ENCODE results near the gene DGAT2L6.

DGAT2L6 gene

GRCh38 chrX:70176938-70177533 lies at the start of gene DGAT2L6:
Gene DGAT2L6 (plus strand): TSS chrX:70177483. CDS start chrX:70177583, 100 bp downstream.
- no peak for DNase-seq (ENCODE audit: low spot score)

- no peak for DNase-seq (ENCODE audit: low spot score)
Observed at GRCh38 chrX:70128071-70128470, 49.2 kb upstream of the DGAT2L6 start.

DNA sequence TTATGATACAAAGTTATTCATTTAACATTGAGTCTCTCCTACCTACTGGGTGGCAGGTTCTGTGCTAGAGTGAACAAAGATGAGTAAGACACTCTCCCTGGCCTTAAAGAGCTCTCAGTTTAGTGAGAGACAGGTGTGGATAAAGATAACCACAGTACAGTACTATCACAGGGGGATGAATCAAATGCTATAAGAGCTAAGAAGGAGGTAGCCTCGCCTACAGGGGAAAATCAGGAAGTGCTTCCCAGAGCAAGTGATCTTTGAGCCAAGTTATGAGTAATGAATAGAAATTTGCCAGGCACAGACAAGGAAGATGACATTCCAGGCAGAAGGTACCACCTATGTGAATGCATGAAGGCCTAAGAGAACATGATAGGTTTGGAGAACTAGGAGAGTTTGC lies 47.5 kb upstream of the DGAT2L6 start:
- peak; percentile 3 for DNase-seq (ENCODE audit: low spot score)

- no peak for DNase-seq (ENCODE audit: low spot score)
Observed at GRCh38 chrX:70132224-70132623, 45.1 kb upstream of the DGAT2L6 start.

GRCh38 chrX:70132877-70133302 lies 44.4 kb upstream of the DGAT2L6 start:
- DNase-seq (ENCODE audit: low spot score), result peak; percentile 2

GRCh38 chrX:70133303-70134115 lies 43.8 kb upstream of the DGAT2L6 start, which contains the start of gene IGBP1:
Gene IGBP1 (plus strand): TSS chrX:70133447. CDS start chrX:70133948, 501 bp downstream.
- peak; percentile 86 for DNase-seq (ENCODE audit: low spot score)

DNA sequence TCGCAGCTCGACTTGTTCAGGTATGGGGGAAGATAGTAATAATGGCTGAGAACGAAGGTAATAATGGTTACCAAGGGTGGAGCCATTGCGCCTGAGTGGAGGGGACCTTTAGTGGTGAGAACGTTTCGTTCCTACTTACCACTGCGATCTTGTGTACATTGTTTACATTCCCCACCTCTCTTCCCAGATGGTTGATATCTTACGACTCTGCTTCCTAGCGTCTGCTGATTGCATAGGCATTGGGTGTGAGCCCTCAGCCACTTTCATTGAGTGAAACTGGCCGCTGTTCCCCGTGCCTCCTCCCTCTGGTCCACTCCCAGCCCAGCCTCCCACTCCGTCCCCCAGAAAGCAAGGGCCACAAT lies 43.2 kb upstream of the DGAT2L6 start:
- peak; percentile 13 for DNase-seq (ENCODE audit: low spot score)

GRCh38 chrX:70138622-70139021 lies 38.7 kb upstream of the DGAT2L6 start:
- DNase-seq (ENCODE audit: low spot score), result no peak

GRCh38 chrX:70139736-70140135 lies 37.5 kb upstream of the DGAT2L6 start:
- no peak for DNase-seq (ENCODE audit: low spot score)

DNA sequence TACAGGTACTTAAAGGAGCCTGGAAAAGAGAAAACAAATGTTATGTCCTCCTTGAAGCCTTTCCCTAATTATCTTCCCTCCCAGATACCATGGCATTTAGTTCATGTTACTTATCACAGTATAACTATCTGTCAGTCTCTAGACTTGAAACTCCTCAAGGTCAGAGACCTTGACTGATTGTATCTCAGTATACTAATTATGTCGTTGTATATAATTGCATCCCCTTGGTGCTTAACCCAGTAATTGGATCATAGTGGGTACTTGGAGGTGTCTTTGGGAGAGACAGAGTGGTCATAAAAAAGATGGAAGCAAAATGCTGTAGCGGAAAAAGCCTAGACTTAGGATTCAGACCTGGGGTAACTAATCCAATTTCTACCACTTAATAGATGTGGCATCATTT lies 35.9 kb upstream of the DGAT2L6 start:
- DNase-seq (ENCODE audit: low spot score), result no peak

DNA sequence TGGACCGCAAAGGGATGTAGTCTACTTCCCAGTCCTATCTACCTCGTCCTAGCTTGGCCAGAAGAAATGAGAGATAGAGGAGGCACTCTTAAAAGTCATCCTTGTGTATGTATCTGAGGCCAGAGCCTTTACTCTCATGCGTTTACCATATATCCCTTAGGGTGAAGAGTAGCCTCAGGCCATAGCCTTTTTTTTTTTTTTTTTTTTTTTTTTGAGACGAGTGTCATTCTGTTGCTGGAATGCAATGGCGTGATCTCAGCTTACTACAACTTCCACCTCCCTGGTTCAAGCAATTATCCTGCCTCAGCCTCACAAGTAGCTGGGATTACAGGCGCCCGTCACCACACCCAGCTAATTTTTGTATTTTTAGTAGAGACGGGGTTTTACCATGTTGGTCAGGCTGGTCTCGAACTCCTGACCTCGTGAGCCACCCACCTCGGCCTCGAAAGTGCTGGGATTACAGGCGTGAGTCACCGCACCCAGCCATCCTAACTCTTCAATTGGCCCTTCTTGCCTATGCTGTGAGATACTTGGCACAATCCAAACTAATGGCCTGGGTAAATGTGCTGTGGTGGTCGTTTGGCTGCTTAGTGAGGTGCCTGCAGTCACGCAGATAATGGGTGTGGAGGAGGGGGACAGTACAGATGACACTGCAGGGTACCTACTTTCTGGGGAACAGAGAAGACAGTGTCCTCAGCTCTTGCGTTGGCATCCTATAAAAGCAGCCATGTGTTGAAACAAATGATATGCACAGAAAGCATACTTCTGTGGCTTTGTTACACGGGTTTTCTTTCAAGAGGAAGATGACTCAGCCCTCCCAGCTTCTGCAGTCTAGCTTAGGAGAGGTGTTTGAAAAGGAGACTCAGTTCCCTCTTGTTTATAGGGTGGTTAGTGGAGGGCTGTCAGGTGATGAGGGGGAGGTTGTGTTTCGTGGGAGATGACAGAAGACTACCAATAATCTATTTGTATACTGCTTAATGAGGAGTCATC lies 10.4 kb upstream of the DGAT2L6 start:
- DNase-seq (ENCODE audit: low spot score), result peak; percentile 48

- peak; percentile 65 for DNase-seq (ENCODE audit: low spot score)
Observed at GRCh38 chrX:70168238-70169188, 8.8 kb upstream of the DGAT2L6 start.

- no peak for DNase-seq (ENCODE audit: low spot score)
Observed at GRCh38 chrX:70169281-70169680, 8.0 kb upstream of the DGAT2L6 start.

GRCh38 chrX:70171624-70172023 lies 5.7 kb upstream of the DGAT2L6 start:
- DNase-seq (ENCODE audit: low spot score), result no peak

DNA sequence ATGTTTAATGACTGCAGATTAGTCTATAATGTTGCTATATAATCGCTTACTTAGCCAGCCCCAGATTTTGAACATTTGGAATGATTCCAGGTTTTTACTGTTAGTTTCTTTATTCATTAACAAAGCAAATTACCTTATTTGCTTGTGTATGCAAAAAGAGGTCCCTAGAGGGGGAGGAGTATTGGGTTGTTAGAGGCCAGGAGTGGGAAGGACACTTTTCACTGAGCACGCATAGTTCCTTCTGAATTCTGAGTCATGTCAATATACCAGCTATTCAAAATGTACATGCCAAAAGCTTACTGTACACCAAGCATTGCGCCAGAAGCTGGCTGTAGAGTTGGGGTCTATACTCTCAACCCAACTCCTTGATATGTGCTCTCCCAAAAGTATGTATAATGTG lies 5.1 kb upstream of the DGAT2L6 start:
- no peak for DNase-seq (ENCODE audit: low spot score)

DNA sequence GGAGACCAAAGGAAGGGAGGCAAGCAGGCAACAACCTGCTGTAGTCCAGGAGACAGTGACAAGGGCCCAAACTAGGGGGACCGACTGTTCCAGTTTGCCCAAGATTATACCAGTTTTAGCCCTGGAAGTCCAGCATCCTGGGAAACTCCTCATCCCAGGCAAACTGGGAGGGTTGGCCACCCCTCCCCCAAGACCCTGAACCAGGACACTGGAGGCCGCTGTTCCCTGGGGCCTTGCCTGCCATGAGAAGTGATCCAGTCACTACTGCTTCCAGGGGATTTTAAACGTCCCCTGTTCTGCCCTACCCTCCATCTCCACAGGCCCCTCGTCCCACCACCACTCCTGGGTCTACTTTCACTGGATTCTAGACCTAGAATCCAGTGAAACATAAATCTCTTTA lies 4.3 kb upstream of the DGAT2L6 start:
- no peak for DNase-seq (ENCODE audit: low spot score)

DNA sequence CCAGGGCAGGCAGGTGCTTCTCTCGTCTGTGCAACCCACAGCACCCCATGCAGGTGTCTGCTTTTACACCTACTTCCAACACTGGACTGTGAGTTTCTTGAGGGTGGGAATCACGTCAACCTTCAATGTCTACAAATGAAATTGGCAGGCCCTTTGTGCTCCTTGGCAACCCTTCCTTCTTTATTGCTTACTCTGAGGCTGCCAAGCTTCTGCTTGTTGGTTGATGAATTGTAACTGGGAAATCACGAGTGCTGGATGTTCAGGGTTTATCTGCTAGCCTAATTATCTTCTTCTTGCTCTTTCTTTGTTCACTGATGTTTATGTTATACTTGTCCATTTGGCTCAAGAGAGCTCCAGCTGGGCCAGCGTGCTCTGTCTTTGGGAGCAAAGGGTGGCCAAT lies 2.5 kb upstream of the DGAT2L6 start:
- no peak for DNase-seq (ENCODE audit: low spot score)

DNA sequence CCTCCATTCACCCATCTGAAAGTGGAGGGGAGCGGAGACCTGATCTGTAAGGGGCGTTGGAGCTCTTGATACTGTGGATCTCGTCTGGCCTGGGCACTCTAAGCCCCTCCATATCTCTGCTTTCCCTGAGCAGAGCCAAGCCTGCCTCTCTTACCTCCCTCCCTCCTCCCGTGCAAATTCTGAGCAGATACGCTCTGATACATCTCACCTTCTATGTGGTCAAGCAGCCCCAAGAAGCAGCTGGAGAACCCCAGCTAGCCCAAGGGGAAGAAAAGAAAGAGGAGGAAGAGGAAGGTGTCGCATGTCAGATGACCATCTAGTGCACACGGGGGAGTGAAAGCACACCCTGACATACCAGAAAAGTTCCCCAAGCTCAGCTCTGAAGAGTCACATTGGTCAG lies 1.9 kb upstream of the DGAT2L6 start:
- DNase-seq (ENCODE audit: low spot score), result no peak

- no peak for DNase-seq (ENCODE audit: low spot score)
Observed at GRCh38 chrX:70183091-70183490, 5.8 kb downstream of the DGAT2L6 start.

DNA sequence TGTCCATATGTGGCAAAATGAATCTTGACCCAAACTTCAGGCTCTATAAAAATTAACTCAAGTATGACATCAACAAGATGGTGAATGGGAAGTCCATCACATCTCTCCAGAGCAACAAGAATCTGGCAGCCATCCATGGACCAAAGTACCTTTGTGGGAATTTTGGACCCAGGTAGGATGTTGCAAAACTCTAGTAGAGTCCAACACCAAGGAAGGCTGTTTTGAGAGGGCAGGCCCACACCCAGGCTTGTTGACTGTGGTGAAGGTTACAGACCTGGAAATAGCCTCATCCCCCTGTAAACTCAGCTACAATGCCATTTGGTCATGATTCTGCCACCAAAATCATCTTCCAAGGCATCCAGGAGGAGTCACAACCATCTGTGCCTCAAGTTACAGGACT lies 12.9 kb downstream of the DGAT2L6 start:
- no peak for DNase-seq (ENCODE audit: low spot score)

Measured in GM03348 (cell line).